OCI-LY3 (cell line): Measurements from ENCODE around the gene EFCAB6.

Experiments
- CTCF ChIP-seq: fragments of 200-600, 300-600 bp; sonication (generic); IDR thresholded peaks from 2 replicates; pipeline ENCODE4 v1.5.1; 2014; ENCODE audit warnings: antibody characterized with exemption, low read length, low read depth
- EZH2phosphoT487 ChIP-seq: fragments of 200-600 bp; shearing (Covaris generic); IDR thresholded peaks from 2 replicates; pipeline ENCODE4 v1.6.1; 2018; ENCODE audit warnings: antibody characterized with exemption, mixed run types, low read depth

GRCh38 chr22:43562843-43563242 is 249.3 kb downstream of the EFCAB6 start:
- TF ChIP-seq CTCF (no peak), EZH2phosphoT487 (no peak)
